Measurements from ENCODE around the gene RTN1.

DNA sequence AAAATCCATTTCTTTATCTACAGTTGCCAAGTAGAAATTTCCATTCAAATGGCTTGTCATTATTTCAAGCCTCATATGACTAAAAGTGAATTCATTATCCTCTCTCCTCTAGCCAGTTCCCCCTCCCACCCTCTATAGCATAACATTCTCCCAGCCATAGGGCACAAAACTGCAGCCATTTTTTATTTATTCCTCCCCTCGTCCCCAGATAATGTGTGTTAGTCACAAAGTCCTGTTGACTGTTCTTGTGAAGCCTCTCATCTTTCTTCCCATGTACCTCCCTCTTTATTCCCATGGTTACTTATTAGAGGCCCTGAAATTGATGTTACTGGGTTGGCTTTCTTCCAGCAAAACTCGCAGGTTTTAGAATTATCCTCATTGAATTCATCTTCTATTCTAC, 13.2 kb downstream of the RTN1 start:
- TF ChIP-seq, protein P1, sequence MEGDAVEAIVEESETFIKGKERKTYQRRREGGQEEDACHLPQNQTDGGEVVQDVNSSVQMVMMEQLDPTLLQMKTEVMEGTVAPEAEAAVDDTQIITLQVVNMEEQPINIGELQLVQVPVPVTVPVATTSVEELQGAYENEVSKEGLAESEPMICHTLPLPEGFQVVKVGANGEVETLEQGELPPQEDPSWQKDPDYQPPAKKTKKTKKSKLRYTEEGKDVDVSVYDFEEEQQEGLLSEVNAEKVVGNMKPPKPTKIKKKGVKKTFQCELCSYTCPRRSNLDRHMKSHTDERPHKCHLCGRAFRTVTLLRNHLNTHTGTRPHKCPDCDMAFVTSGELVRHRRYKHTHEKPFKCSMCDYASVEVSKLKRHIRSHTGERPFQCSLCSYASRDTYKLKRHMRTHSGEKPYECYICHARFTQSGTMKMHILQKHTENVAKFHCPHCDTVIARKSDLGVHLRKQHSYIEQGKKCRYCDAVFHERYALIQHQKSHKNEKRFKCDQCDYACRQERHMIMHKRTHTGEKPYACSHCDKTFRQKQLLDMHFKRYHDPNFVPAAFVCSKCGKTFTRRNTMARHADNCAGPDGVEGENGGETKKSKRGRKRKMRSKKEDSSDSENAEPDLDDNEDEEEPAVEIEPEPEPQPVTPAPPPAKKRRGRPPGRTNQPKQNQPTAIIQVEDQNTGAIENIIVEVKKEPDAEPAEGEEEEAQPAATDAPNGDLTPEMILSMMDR (IDR thresholded peaks at IDR 0.05) = no peak
- TF ChIP-seq POLR2A (IDR thresholded peaks at IDR 0.05) = no peak

Measured in adrenal gland (tissue), 5 donors.